Adipocyte (in vitro differentiated cells): ENCODE data around the gene TWIST2.

Source experiments
- DNase-seq: peaks from one replicate; pipeline ENCODE4 v3.0.0-alpha.2; 2015; ENCODE audit warnings: low read depth
- H3K27me3 ChIP-seq: replicated peaks from 2 replicates; pipeline ENCODE4 v1.7.0; 2013; ENCODE audit warnings: mild to moderate bottlenecking, low read length, moderate library complexity; ENCODE audit not compliant: control insufficient read depth, insufficient read depth
- H3K36me3 ChIP-seq: 2 replicates; pipeline ENCODE4 v1.7.0; 2013; ENCODE audit warnings: low read length, mild to moderate bottlenecking, moderate library complexity; ENCODE audit not compliant: control insufficient read depth, insufficient read depth, severe bottlenecking
- H3K4me1 ChIP-seq: 2 replicates; pipeline ENCODE4 v1.7.0; 2013; ENCODE audit warnings: mild to moderate bottlenecking, low read length, moderate library complexity; ENCODE audit not compliant: control insufficient read depth, insufficient read depth
- H3K4me3 ChIP-seq: 2 replicates; pipeline ENCODE4 v1.7.0; 2013; ENCODE audit warnings: mild to moderate bottlenecking, low read length, moderate library complexity
- H3K9ac ChIP-seq: 2 replicates; pipeline ENCODE4 v1.7.0; 2013; ENCODE audit warnings: mild to moderate bottlenecking, low read length, moderate library complexity
- H3K9me3 ChIP-seq: 2 replicates; pipeline ENCODE4 v1.7.0; 2013; ENCODE audit warnings: mild to moderate bottlenecking, low read length, moderate library complexity; ENCODE audit not compliant: control insufficient read depth

The TWIST2 gene

GRCh38 chr2:238901461-238902057 lies 53.7 kb downstream of the TWIST2 start:
- Histone ChIP-seq H3K4me3 (no peak overlapping the region), H3K36me3 (peaks cover 3% of the 10 kb centered on the region), H3K27me3 (no peaks in the 10 kb centered on the region), H3K9me3 (no peaks in the 10 kb centered on the region), H3K4me1 (peaks cover 55% of the 10 kb centered on the region), H3K9ac (peak overlapping the region; percentile 5)
- DNase-seq, result no peak

GRCh38 chr2:238902285-238902684 lies 54.4 kb downstream of the TWIST2 start:
- H3K4me1 ChIP-seq, result peaks cover 48% of the 10 kb centered on the region
- no peaks in the 10 kb centered on the region for H3K27me3 ChIP-seq
- no peaks in the 10 kb centered on the region for H3K9me3 ChIP-seq
- H3K9ac ChIP-seq, result peak overlapping the region; percentile 5
- no peak overlapping the region for H3K4me3 ChIP-seq
- DNase-seq, result no peak
- peaks cover 6% of the 10 kb centered on the region for H3K36me3 ChIP-seq

- H3K36me3 ChIP-seq, result peaks cover 14% of the 10 kb centered on the region
- H3K9me3 ChIP-seq, result no peaks in the 10 kb centered on the region
- no peak for DNase-seq
- H3K27me3 ChIP-seq, result no peaks in the 10 kb centered on the region
- H3K4me3 ChIP-seq, result no peak overlapping the region
- peaks cover 40% of the 10 kb centered on the region for H3K4me1 ChIP-seq
- H3K9ac ChIP-seq, result no peak overlapping the region
Observed at GRCh38 chr2:238903141-238903540, 55.3 kb downstream of the TWIST2 start.

GRCh38 chr2:238904177-238904576 lies 56.3 kb downstream of the TWIST2 start:
- peaks cover 16% of the 10 kb centered on the region for H3K36me3 ChIP-seq

GRCh38 chr2:238904716-238905115 lies 56.8 kb downstream of the TWIST2 start:
- Histone ChIP-seq H3K27me3 (no peaks in the 10 kb centered on the region), H3K4me3 (no peak overlapping the region), H3K4me1 (peaks cover 35% of the 10 kb centered on the region), H3K9ac (no peak overlapping the region), H3K36me3 (peaks cover 16% of the 10 kb centered on the region), H3K9me3 (no peaks in the 10 kb centered on the region)
- no peak for DNase-seq

More at GRCh38 chr2:238904177-238904576, 56.3 kb downstream of the TWIST2 start:
- Histone ChIP-seq H3K9ac (no peak overlapping the region), H3K4me1 (peaks cover 35% of the 10 kb centered on the region), H3K9me3 (no peaks in the 10 kb centered on the region), H3K27me3 (no peaks in the 10 kb centered on the region), H3K4me3 (no peak overlapping the region)
- no peak for DNase-seq

- Histone ChIP-seq H3K27me3 (no peaks in the 10 kb centered on the region), H3K4me1 (peaks cover 35% of the 10 kb centered on the region), H3K4me3 (no peak overlapping the region), H3K9me3 (no peaks in the 10 kb centered on the region), H3K36me3 (peaks cover 16% of the 10 kb centered on the region), H3K9ac (no peak overlapping the region)
- no peak for DNase-seq
Observed at GRCh38 chr2:238905224-238905623, 57.3 kb downstream of the TWIST2 start.

- peaks cover 35% of the 10 kb centered on the region for H3K4me1 ChIP-seq
- peaks cover 20% of the 10 kb centered on the region for H3K36me3 ChIP-seq
- no peaks in the 10 kb centered on the region for H3K27me3 ChIP-seq
- H3K9me3 ChIP-seq, result no peaks in the 10 kb centered on the region
- no peak for DNase-seq
- H3K9ac ChIP-seq, result no peak overlapping the region
- no peak overlapping the region for H3K4me3 ChIP-seq
Observed at GRCh38 chr2:238905644-238906043, 57.8 kb downstream of the TWIST2 start.

- no peak overlapping the region for H3K4me3 ChIP-seq
- no peaks in the 10 kb centered on the region for H3K27me3 ChIP-seq
- peaks cover 28% of the 10 kb centered on the region for H3K36me3 ChIP-seq
- no peak overlapping the region for H3K9ac ChIP-seq
- H3K9me3 ChIP-seq, result no peaks in the 10 kb centered on the region
- peaks cover 33% of the 10 kb centered on the region for H3K4me1 ChIP-seq
- DNase-seq, result no peak
Observed at GRCh38 chr2:238906254-238906935, 58.5 kb downstream of the TWIST2 start.

- H3K36me3 ChIP-seq, result peaks cover 35% of the 10 kb centered on the region
- H3K27me3 ChIP-seq, result no peaks in the 10 kb centered on the region
- DNase-seq, result no peak
- peaks cover 26% of the 10 kb centered on the region for H3K4me1 ChIP-seq
- no peaks in the 10 kb centered on the region for H3K9me3 ChIP-seq
- no peak overlapping the region for H3K4me3 ChIP-seq
- H3K9ac ChIP-seq, result no peak overlapping the region
Observed at GRCh38 chr2:238906936-238907716, 59.2 kb downstream of the TWIST2 start.

- Histone ChIP-seq H3K4me1 (peaks cover 26% of the 10 kb centered on the region), H3K27me3 (no peaks in the 10 kb centered on the region), H3K9ac (no peak overlapping the region), H3K9me3 (no peaks in the 10 kb centered on the region), H3K4me3 (no peak overlapping the region), H3K36me3 (peaks cover 41% of the 10 kb centered on the region)
- no peak for DNase-seq
Observed at GRCh38 chr2:238907717-238908173, 59.9 kb downstream of the TWIST2 start.
